GM18526 (cell line): Measurements from ENCODE around the gene ATP2B1.

Experiments used
- POLR2A ChIP-seq: IDR thresholded peaks from 3 replicates; pipeline ENCODE4 v1.6.1; 2011; ENCODE audit not compliant: insufficient read length; ENCODE audit errors: extremely low read depth

The ATP2B1 gene

GRCh38 chr12:89679631-89680030 is 29.0 kb downstream of the ATP2B1 start:
- no peak for TF ChIP-seq POLR2A

- no peak for TF ChIP-seq POLR2A
These were observed 30.4 kb downstream of the ATP2B1 start for GRCh38 chr12:89678225-89678624.

DNA sequence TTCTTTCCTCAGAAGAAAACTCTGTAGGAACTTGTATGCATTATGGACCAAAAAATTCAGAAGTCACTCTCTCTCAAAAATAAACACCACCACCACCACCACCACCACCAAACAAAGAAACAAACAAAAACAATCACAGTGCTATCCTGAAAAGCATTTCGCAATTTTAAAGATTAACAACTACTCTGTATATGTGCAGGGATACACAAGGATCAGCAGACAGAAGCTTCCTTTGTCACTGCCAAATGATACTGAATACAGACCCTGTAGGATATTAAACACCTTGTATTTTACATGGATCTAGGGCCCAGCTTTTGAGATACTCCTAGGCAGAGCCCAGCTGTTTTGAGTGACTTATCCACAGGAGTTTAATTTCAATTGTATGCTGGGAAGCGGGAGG is 31.7 kb downstream of the ATP2B1 start:
- TF ChIP-seq POLR2A, result no peak

DNA sequence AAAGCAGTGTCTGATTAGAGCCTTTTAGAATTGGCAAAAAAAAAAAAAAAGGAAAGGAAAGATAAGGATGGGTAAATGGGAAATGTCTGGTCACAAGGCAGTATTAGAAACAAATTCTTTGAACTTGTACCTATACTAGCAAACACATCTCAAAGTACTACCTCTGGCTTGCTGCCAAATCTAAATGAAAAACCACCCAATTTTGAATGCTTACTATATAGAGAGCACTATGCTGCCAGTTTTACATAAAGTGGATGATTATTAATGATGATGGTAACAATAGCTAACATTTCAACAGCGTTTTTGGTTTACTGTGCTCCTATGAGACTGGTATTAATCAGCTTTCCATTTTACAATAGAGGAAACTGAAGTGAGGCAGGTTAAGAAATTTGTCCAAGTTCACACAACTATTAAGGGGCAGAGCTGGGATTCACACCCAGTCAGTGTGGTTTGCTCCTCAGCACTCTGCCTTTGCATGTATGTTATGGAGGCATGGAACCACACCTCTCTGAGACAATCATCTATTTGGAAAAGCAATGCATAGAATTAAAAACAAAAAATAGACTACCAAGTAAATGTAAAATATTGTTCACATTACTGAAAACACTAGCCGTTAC is 34.2 kb downstream of the ATP2B1 start:
- no peak for TF ChIP-seq POLR2A

DNA sequence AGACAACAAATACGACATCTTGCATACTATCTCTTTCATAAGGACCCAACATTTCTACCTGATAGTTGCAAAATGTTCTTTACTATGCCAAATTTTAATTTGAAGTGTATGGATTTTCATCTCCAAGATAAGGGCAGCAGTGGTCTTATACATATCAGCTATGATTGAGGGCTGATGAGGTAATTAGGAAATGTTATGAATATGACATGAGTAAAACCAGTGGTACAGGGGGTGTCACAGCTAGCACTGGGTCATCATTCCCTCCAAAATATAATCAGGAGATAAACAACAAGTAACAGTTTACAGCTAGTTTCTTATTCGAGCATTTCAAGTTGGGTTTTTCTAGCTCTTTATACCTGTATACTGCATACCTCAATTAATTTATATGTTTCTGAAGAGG is 35.0 kb downstream of the ATP2B1 start:
- TF ChIP-seq POLR2A, result no peak

GRCh38 chr12:89672589-89672979 is 36.1 kb downstream of the ATP2B1 start:
- no peak for TF ChIP-seq POLR2A

- TF ChIP-seq POLR2A, result no peak
These were observed 37.2 kb downstream of the ATP2B1 start for GRCh38 chr12:89671469-89671868.

- no peak for TF ChIP-seq POLR2A
These were observed 39.4 kb downstream of the ATP2B1 start for GRCh38 chr12:89669197-89669596.

DNA sequence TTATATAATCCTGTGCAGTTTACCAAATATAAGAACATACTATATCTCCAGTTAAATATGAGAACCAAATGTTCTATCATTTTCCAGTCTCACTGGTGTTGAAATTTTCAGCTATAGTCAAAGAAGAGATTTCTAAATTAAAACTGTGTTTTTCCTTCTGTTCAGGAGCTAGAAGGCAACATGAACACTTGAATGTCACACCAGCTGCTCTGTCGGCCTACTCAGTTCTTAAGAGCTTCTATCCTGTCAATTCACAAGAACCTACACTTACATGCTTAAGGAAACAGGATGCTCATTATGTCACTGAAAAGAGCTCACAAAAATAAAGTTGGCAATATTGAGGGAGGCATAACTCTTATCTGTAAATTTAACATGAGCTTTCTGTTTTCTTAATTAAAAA is 43.1 kb downstream of the ATP2B1 start:
- TF ChIP-seq POLR2A, result no peak

GRCh38 chr12:89664441-89664840 is 44.2 kb downstream of the ATP2B1 start:
- TF ChIP-seq POLR2A, result no peak

- no peak for TF ChIP-seq POLR2A
These were observed 44.9 kb downstream of the ATP2B1 start for GRCh38 chr12:89663577-89664357.

DNA sequence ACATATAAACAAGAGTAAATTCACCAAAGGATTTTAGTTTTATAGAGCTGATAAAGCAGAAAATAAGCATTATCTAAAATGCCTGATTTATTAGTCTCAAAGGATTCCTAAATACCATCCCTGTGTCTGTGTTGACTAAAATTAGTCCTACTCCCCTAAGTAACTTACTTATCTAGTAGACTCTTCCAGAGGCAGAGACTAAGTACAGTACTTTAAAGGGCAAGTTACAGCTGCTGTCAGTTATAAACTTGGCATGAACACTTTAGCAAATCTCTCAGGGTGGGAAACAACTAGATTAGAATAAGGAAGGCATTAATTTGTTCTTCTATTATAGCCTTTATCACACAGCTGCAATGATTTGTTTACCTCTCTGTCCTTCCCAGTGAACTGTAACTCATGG is 46.0 kb downstream of the ATP2B1 start:
- no peak for TF ChIP-seq POLR2A

DNA sequence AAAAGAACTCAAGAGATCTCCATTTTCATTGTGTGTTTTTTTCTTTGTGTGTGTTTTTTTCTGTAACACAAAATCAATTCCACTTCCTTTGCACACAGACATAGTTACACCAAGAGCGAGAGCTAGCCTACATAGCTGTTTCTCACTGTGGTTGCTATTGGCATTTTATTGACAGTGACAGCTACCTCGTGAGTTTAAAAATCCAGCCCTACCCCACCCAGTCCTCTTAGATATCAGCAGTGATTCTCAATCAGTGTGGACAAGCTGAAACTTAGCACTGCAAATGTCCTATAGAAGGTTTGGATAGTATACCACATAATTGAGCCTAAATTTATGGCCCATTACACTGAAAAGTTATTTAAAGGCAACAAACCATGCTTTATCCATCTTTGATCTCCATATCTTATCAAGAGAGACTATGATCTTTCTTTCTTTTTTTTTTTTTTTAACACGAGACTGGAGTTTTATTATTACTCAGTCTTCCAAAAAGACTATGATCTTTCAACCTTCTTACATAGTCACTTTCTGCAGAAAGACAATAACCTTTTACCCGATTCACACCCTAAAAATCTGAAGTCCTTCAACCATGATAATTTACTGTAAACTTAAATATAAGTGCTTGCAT is 46.8 kb downstream of the ATP2B1 start:
- TF ChIP-seq POLR2A, result no peak

DNA sequence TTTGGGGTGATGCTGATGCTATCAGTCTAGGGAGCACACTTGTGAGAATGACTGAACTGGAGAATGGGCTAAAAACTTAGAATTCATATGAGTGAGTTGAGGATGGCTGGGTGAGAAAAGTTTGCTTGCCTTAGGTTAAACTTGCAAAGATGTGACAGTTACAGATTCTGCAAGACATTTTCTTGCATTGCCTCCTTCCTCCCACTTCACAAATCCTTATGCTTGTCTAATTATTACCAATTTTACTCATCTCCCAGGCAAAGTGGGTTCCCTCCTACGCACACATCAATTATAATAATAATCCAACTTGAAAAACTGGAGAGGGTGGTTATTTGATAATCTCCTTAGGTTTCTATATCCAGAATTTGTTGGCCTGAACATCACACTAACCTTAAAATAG is 50.9 kb downstream of the ATP2B1 start:
- no peak for TF ChIP-seq POLR2A

DNA sequence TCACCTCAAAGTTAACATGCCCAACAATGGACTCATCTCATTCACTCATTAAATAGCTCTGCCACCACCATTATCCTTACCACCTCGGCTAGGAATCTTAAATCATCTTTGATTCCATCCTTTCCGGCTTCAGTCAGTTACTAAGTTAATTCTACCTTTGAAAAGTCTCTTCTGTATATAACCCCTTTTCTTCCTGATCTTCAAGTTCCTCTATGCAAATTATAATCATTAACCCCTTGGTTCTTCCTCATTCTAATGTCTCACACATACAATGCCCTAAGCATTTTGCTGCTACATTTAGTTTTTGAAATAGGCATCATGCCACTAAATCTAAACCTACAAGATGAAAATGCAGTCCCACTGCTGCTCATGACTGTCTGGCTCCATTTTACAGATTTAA is 51.6 kb downstream of the ATP2B1 start:
- no peak for TF ChIP-seq POLR2A

- no peak for TF ChIP-seq POLR2A
These were observed 52.8 kb downstream of the ATP2B1 start for GRCh38 chr12:89655841-89656240.
